Fibroblast of the aortic adventitia (primary cell): ENCODE results near the gene SLC38A2. TPM values are rescaled to one million over a fixed set of nuclear protein-coding genes. Genes with fewer than 3 reads are reported as not detected.

ENCODE experiments used
- DNase-seq: peaks from one replicate; pipeline ENCODE4 v3.0.0-alpha.2; 2010; ENCODE audit warnings: low read depth
- H3K4me3 ChIP-seq: 2 replicates; pipeline ENCODE4 v1.5.1; 2011; ENCODE audit warnings: low read depth, mild to moderate bottlenecking, control low read depth, low read length, moderate library complexity
- CTCF ChIP-seq: IDR thresholded peaks from 2 replicates; pipeline ENCODE4 v1.5.1; 2011; ENCODE audit warnings: mild to moderate bottlenecking, low read length, control low read depth, inconsistent platforms; ENCODE audit not compliant: insufficient read depth
- total RNA-seq: library from RNA; depleted of rRNA; stranded (reverse); fragments of >200 nt; gene quantifications from 2 replicates; pipeline ENCODE4 v1.2.3, GENCODE V29; 2012; ENCODE audit warnings: low replicate concordance

SLC38A2 gene
- total RNA-seq, 1 donor: 1,239 TPM

- TF ChIP-seq CTCF: no peak
- DNase-seq: no peak
- no peak overlapping the region for H3K4me3 ChIP-seq
Measured at GRCh38 chr12:46396826-46397225, 24.3 kb upstream of the SLC38A2 start.

GRCh38 chr12:46395388-46395787, 22.8 kb upstream of the SLC38A2 start:
- no peak overlapping the region for H3K4me3 ChIP-seq
- TF ChIP-seq CTCF: no peak
- no peak for DNase-seq

- peak; percentile 98 for DNase-seq
- no peak overlapping the region for H3K4me3 ChIP-seq
- no peak for TF ChIP-seq CTCF
Measured at GRCh38 chr12:46391630-46392029, 19.1 kb upstream of the SLC38A2 start.

GRCh38 chr12:46390881-46391280, 18.3 kb upstream of the SLC38A2 start:
- no peak for TF ChIP-seq CTCF
- H3K4me3 ChIP-seq: no peak overlapping the region
- DNase-seq: no peak

DNA sequence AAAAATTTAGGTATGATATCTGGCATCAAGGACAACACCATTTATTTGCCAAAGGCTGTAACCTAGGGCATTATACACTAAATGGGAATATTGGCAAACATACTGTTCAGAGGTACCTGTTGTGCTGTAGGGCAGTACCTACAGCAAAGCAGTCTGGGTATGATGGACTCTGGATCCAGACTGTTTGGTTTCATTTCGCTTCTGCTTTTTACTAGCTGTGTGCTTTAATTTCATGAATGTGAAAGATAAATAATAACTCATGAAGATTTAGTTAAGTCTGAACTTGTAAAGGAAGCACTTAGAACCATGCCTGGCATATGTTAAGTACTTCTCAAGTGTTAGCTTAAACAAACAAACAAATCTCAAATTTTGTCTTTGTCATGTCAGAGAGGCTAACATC, 17.7 kb upstream of the SLC38A2 start:
- TF ChIP-seq CTCF: no peak
- H3K4me3 ChIP-seq: no peak overlapping the region
- no peak for DNase-seq

- peak; percentile 100 for DNase-seq
- H3K4me3 ChIP-seq: peak overlapping the region; percentile 6
- TF ChIP-seq CTCF: no peak
Measured at GRCh38 chr12:46389031-46389616, 16.6 kb upstream of the SLC38A2 start.

DNA sequence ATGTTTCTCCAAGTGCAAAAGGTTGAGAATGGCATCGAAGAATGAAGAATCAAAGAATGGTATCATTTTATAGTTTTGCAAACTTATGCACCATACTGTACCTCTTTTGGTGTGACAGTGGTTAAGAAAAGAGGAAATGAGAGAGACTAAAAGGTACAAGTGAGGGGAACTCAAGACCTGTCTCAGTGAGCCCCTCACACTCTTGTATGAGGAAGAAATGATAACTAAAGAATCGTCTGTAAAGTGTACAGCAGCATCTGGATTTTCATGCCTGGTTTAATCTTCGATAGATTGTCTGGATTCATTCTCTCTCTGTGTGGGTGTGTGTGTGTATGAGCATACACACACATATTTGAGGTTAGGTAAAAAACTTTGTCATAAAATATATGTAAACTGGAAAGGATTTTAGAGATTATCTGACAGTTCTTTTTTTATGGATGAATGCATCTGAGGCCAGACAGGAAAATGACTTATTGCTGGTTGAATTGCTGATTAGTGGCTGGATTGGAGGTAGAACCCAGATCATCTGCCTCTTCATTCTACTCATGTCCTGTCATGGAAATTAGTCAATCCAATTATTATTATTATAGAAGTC, 16.0 kb upstream of the SLC38A2 start:
- no peak for TF ChIP-seq CTCF
- peak overlapping the region; percentile 34 for H3K4me3 ChIP-seq
- peak; percentile 89 for DNase-seq
